Neural cell (in vitro differentiated cells): Measurements from ENCODE around the gene IL20RB. TPM values are rescaled to one million over a fixed set of nuclear protein-coding genes. Genes with fewer than 3 reads are reported as not detected.
"Not testable (repeated sequence)": the region's sequence is repeated elsewhere in the genome, so short reads cannot be mapped to it uniquely, and the experiment has no call there.

ENCODE experiments used
- H2AFZ ChIP-seq: fragments of 200-600, 300-800 bp; sonication (generic), shearing (Covaris generic); 2 replicates; pipeline ENCODE4 v1.6.0; 2014; ENCODE audit warnings: low read depth, mild to moderate bottlenecking, antibody characterized with exemption, low read length, moderate library complexity
- H3F3A ChIP-seq: fragments of 200-600 bp; shearing (Covaris generic); 2 replicates; pipeline ENCODE4 v1.6.1; 2016; ENCODE audit warnings: mild to moderate bottlenecking, moderate library complexity, mixed read lengths, antibody characterized with exemption, low read length; ENCODE audit not compliant: insufficient read depth, poor library complexity, severe bottlenecking
- H3K27ac ChIP-seq: fragments of 200-600, 300-800 bp; sonication (generic), shearing (Covaris generic); 2 replicates; pipeline ENCODE4 v1.5.1; 2014; ENCODE audit warnings: mild to moderate bottlenecking, low read length, moderate library complexity
- H3K27me3 ChIP-seq: fragments of 300-800, 200-600 bp; sonication (generic), shearing (Covaris generic); 2 replicates; pipeline ENCODE4 v1.6.0; 2014; ENCODE audit warnings: mild to moderate bottlenecking, low read depth, low read length, moderate library complexity; ENCODE audit not compliant: insufficient read depth
- H3K36me3 ChIP-seq: fragments of 300-800, 200-600 bp; sonication (generic), shearing (Covaris generic); 2 replicates; pipeline ENCODE4 v1.5.1; 2014; ENCODE audit warnings: mild to moderate bottlenecking, antibody characterized with exemption, low read length, moderate library complexity; ENCODE audit not compliant: insufficient read depth
- H3K4me2 ChIP-seq: fragments of 300-800, 200-600 bp; sonication (generic), shearing (Covaris generic); 2 replicates; pipeline ENCODE4 v1.6.0; 2014; ENCODE audit warnings: mild to moderate bottlenecking, low read length
- H3K4me3 ChIP-seq: fragments of 300-800, 200-600 bp; sonication (generic), shearing (Covaris generic); 2 replicates; pipeline ENCODE4 v1.5.1; 2014; ENCODE audit warnings: mild to moderate bottlenecking, low read length, moderate library complexity
- H3K79me2 ChIP-seq: fragments of 200-600 bp; shearing (Covaris generic); replicated peaks from 2 replicates; pipeline ENCODE4 v1.6.0; 2014; ENCODE audit warnings: mild to moderate bottlenecking, low read length, moderate library complexity; ENCODE audit not compliant: insufficient read depth
- H3K9ac ChIP-seq: fragments of 300-800, 200-600 bp; sonication (generic), shearing (Covaris generic); 2 replicates; pipeline ENCODE4 v1.6.1; 2016; ENCODE audit warnings: mild to moderate bottlenecking, low read length, mixed read lengths
- H3K9me2 ChIP-seq: fragments of 200-600 bp; shearing (Covaris generic); 2 replicates; pipeline ENCODE4 v1.6.1; 2016; ENCODE audit warnings: mild to moderate bottlenecking, low read length, mixed read lengths; ENCODE audit not compliant: insufficient read depth
- H3K9me3 ChIP-seq: fragments of 200-600, 300-800 bp; sonication (generic), shearing (Covaris generic); 2 replicates; pipeline ENCODE4 v1.6.1; 2016; ENCODE audit warnings: mild to moderate bottlenecking, mixed run types, low read length, moderate library complexity, mixed read lengths
- H4K20me1 ChIP-seq: fragments of 200-600 bp; shearing (Covaris generic); 2 replicates; pipeline ENCODE4 v1.6.1; 2016; ENCODE audit warnings: mild to moderate bottlenecking, mixed run types; ENCODE audit not compliant: insufficient read depth
- CTCF ChIP-seq: fragments of 450-650 bp; IDR thresholded peaks from 2 replicates; pipeline ENCODE4 v1.5.1; 2014; ENCODE audit warnings: antibody characterized with exemption, mild to moderate bottlenecking, moderate library complexity; ENCODE audit not compliant: poor library complexity, severe bottlenecking
- EP300 ChIP-seq: fragments of 450-650 bp; conservative IDR thresholded peaks from 2 replicates; pipeline ENCODE4 v1.6.1; 2014; ENCODE audit warnings: antibody characterized with exemption, mild to moderate bottlenecking, moderate library complexity; ENCODE audit not compliant: poor library complexity, severe bottlenecking
- EZH2 ChIP-seq: fragments of 200-600, 300-800 bp; shearing (Covaris generic), sonication (generic); IDR thresholded peaks from 2 replicates; pipeline ENCODE4 v1.6.1; 2014; ENCODE audit warnings: antibody characterized with exemption, low read length, borderline replicate concordance, mild to moderate bottlenecking; ENCODE audit not compliant: insufficient read depth, poor library complexity, severe bottlenecking
- MXI1 ChIP-seq: fragments of 450-650 bp; conservative IDR thresholded peaks from 2 replicates; pipeline ENCODE4 v1.6.1; 2014; ENCODE audit warnings: antibody characterized with exemption, mild to moderate bottlenecking; ENCODE audit not compliant: poor library complexity, severe bottlenecking
- POLR2AphosphoS5 ChIP-seq: IDR thresholded peaks from 2 replicates; pipeline ENCODE4 v1.6.1; 2012
- RAD21 ChIP-seq: fragments of 450-650 bp; conservative IDR thresholded peaks from 2 replicates; pipeline ENCODE4 v1.6.1; 2014; ENCODE audit warnings: antibody characterized with exemption, mild to moderate bottlenecking, moderate library complexity
- REST ChIP-seq: IDR thresholded peaks from 2 replicates; pipeline ENCODE4 v1.6.1; 2012; ENCODE audit warnings: borderline replicate concordance
- SMC3 ChIP-seq: fragments of 450-650 bp; conservative IDR thresholded peaks from 2 replicates; pipeline ENCODE4 v1.6.1; 2014; ENCODE audit warnings: antibody characterized with exemption, mild to moderate bottlenecking, moderate library complexity; ENCODE audit not compliant: poor library complexity
- TAF1 ChIP-seq: IDR thresholded peaks from 2 replicates; pipeline ENCODE4 v1.6.1; 2012; ENCODE audit warnings: low read depth
- polyA plus RNA-seq: library from polyadenylated mRNA; depleted of rRNA; stranded (reverse); fragments of >200 nt; gene quantifications from 2 replicates; pipeline ENCODE4 v1.2.3, GENCODE V29; 2014

Gene IL20RB
- polyA plus RNA-seq, 1 donor from 2014 or later: 3.0 TPM

DNA sequence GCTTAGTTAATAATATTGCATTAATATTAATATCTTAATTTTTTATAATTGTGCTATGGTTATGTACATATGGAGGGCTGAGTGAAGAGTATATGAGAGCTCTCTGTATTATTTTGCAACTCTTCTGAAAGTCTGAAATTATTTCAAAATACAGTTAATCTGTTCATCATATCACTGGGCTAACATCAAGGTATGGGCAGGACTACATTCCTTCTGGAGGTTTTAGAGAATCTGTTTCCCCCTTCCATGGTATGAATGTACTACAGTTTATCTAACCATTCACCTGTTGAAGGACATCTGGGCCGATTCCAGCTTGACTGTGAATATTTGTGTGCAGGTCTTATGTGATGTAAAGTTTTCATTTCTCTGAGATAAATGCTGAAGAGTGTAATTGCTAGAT, 5.1 kb downstream of the IL20RB start:
- H3K4me2 ChIP-seq: no peak overlapping the region
- no peak overlapping the region for H2AFZ ChIP-seq
- no peaks in the 10 kb centered on the region for H3K9me3 ChIP-seq

DNA sequence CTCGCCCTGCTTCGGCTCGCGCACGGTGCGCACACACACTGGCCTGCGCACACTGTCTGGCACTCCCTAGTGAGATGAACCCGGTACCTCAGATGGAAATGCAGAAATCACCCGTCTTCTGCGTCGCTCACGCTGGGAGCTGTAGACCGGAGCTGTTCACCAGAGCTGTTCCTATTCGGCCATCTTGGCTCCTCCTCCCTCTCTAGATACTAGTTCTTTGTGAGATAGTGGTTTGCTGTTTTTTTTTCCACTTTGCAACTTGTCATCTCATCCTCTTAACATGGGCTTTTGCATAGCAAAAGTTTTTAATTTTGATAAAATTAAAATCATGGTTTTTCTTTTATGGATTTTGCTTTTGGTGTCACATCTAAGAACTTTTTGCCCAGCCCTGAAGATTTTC, 11.8 kb downstream of the IL20RB start:
- H4K20me1 ChIP-seq, H3K36me3 ChIP-seq, H3K9me3 ChIP-seq, H3K4me2 ChIP-seq, H2AFZ ChIP-seq, H3F3A ChIP-seq, H3K27me3 ChIP-seq, H3K9ac ChIP-seq, H3K27ac ChIP-seq, H3K4me3 ChIP-seq, H3K9me2 ChIP-seq, H3K79me2 ChIP-seq: not testable (repeated sequence)

More for the DNA sequence above, 5.1 kb downstream of the IL20RB start:
- Histone ChIP-seq H3K36me3 (no peaks in the 10 kb centered on the region), H4K20me1 (no peaks in the 10 kb centered on the region), H3K9me2 (no peaks in the 10 kb centered on the region), H3K9ac (no peak overlapping the region), H3F3A (no peaks in the 10 kb centered on the region), H3K27ac (no peak overlapping the region), H3K27me3 (no peaks in the 10 kb centered on the region), H3K4me3 (no peak overlapping the region), H3K79me2 (no peaks in the 10 kb centered on the region)
- no peak for TF ChIP-seq EP300

GRCh38 chr3:136973352-136973751, 15.6 kb downstream of the IL20RB start:
- no peaks in the 10 kb centered on the region for H3K79me2 ChIP-seq
- no peak overlapping the region for H3K27ac ChIP-seq
- no peaks in the 10 kb centered on the region for H4K20me1 ChIP-seq
- no peak overlapping the region for H3K9ac ChIP-seq
- no peak overlapping the region for H2AFZ ChIP-seq
- TF ChIP-seq MXI1: no peak
- TF ChIP-seq EZH2: no peak
- TF ChIP-seq SMC3: no peak
- no peak for TF ChIP-seq RAD21
- no peak for TF ChIP-seq REST
- H3F3A ChIP-seq: no peaks in the 10 kb centered on the region
- H3K9me3 ChIP-seq: no peaks in the 10 kb centered on the region
- H3K9me2 ChIP-seq: no peaks in the 10 kb centered on the region
- H3K4me2 ChIP-seq: no peak overlapping the region
- H3K4me3 ChIP-seq: no peak overlapping the region
- no peaks in the 10 kb centered on the region for H3K36me3 ChIP-seq
- no peaks in the 10 kb centered on the region for H3K27me3 ChIP-seq

DNA sequence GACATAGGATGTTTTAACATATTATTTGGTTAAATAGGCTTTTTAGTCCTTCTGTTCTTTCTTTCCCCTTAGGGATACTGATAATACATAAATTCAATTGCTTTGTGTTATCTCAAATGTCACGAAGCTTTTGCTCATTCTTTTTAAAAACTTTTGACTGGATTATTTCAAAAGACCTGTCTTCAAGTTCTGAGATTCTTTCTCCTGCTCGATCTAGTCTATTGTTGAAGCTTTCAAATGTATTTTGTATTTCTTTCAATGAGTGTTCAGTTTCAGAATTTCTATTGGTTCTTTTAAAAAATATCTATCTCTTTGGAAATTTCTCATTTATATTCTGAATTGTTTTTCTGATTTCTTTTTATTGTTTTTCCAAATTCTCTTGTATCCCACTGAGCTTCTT, 16.9 kb downstream of the IL20RB start:
- Histone ChIP-seq H4K20me1 (no peaks in the 10 kb centered on the region), H3F3A (no peaks in the 10 kb centered on the region), H2AFZ (no peak overlapping the region), H3K9ac (no peak overlapping the region), H3K27me3 (no peaks in the 10 kb centered on the region), H3K27ac (no peak overlapping the region), H3K79me2 (no peaks in the 10 kb centered on the region), H3K4me3 (no peak overlapping the region), H3K9me3 (no peaks in the 10 kb centered on the region), H3K36me3 (no peaks in the 10 kb centered on the region), H3K9me2 (no peaks in the 10 kb centered on the region), H3K4me2 (no peak overlapping the region)
- TF ChIP-seq SMC3 (no peak), POLR2AphosphoS5 (no peak), EZH2 (no peak), MXI1 (no peak), EP300 (no peak), TAF1 (no peak), RAD21 (no peak), REST (no peak), CTCF (no peak)
